ENCODE measurements around the gene YAP1.

- TF ChIP-seq CTCF (conservative IDR thresholded peaks at IDR 0.05; ENCODE audit: low read depth, low read length) (no peak), EZH2 (IDR thresholded peaks at IDR 0.05; ENCODE audit: borderline replicate concordance, low read depth, low read length, poor library complexity, severe bottlenecking) (no peak)
These were observed 119.9 kb downstream of the YAP1 start for GRCh38 chr11:102230186-102230585.
